ENCODE data around the gene KRT15. TPM values are rescaled to one million over a fixed set of nuclear protein-coding genes. Genes with fewer than 3 reads are reported as not detected.

The KRT15 gene
- total and polyA plus RNA-seq, 2 of the 4 experiments (the other 2 are of a cell fraction) = 2.9 to 5.3 TPM

GRCh38 chr17:41513168-41513547, 5.5 kb downstream of the KRT15 start:
- Histone ChIP-seq H3K9ac (ENCODE audit: low read depth, low read length) (no peak overlapping the region), H3K4me3 (ENCODE audit: insufficient read depth, low read depth, low read length) (no peak overlapping the region), H2BK20ac (ENCODE audit: low read depth, low read length) (no peak overlapping the region), H3K4me1 (ENCODE audit: control insufficient read depth, insufficient read depth, low read length) (no peaks in the 10 kb centered on the region), H3K4ac (ENCODE audit: low read depth, low read length) (no peak overlapping the region), H3K18ac (ENCODE audit: low read depth, low read length) (no peak overlapping the region), H4K5ac (ENCODE audit: low read depth, low read length) (no peak overlapping the region), H3K56ac (ENCODE audit: extremely low read depth, insufficient read depth, low read length) (no peak overlapping the region), H3K27me3 (ENCODE audit: control insufficient read depth, insufficient read depth, low read length) (0 out of 2 replicates have a peak, but pooled peaks cover 1% of the 10 kb centered on the region), H4K8ac (ENCODE audit: low read depth in 2 of 2, low read length in 2 of 2) (no peak overlapping the region), H2AK9ac (replicated peaks; ENCODE audit: low read depth, low read length, poor library complexity) (no peak overlapping the region), H2AFZ (replicated peaks; ENCODE audit: low read length, poor library complexity) (no peak overlapping the region), H2BK120ac (ENCODE audit: low read depth, low read length) (no peak overlapping the region), H3K4me2 (ENCODE audit: low read depth, low read length) (no peak overlapping the region), H3K23ac (ENCODE audit: low read depth, low read length) (no peak overlapping the region), H2BK5ac (ENCODE audit: low read depth, low read length, poor library complexity, severe bottlenecking) (no peak overlapping the region), H4K20me1 (ENCODE audit: insufficient read depth, low read length) (no peaks in the 10 kb centered on the region), H3K9me3 (ENCODE audit: control insufficient read depth, insufficient read depth, low read length) (no peaks in the 10 kb centered on the region), H3K27ac (ENCODE audit: insufficient read depth, low read length) (no peak overlapping the region), H3K36me3 (ENCODE audit: control insufficient read depth, insufficient read depth, low read length) (no peaks in the 10 kb centered on the region), H3K14ac (replicated peaks; ENCODE audit: low read depth, low read length) (no peak overlapping the region), H3K79me1 (ENCODE audit: low read depth in 1 of 2, low read length in 2 of 2) (no peaks in the 10 kb centered on the region), H2AK5ac (ENCODE audit: low read depth, low read length) (no peak overlapping the region), H3K9me1 (ENCODE audit: insufficient read depth, low read length) (0 out of 2 replicates have a peak, but pooled peaks cover 3% of the 10 kb centered on the region), H2BK15ac (ENCODE audit: low read depth, low read length) (no peak overlapping the region), H4K91ac (ENCODE audit: insufficient read depth, low read depth, low read length) (no peak overlapping the region)
- no peak for ATAC-seq (ENCODE audit: low read depth)
- CTCF ChIA-PET = no interaction called here
- TF ChIP-seq MAZ (IDR thresholded peaks at IDR 0.05; ENCODE audit: borderline replicate concordance, low read depth, low read length) (no peak), ELK1 (IDR thresholded peaks at IDR 0.05; ENCODE audit: borderline replicate concordance, low read depth, low read length) (no peak), CEBPB (IDR thresholded peaks at IDR 0.05; ENCODE audit: low read depth, low read length) (no peak), USF2 (IDR thresholded peaks at IDR 0.05; ENCODE audit: low read depth, low read length) (no peak), NFE2L2 (IDR thresholded peaks at IDR 0.05; ENCODE audit: low read depth, low read length) (no peak), POLR2A (IDR thresholded peaks at IDR 0.05; ENCODE audit: low read depth, low read length) (no peak), RCOR1 (IDR thresholded peaks at IDR 0.05; ENCODE audit: insufficient replicate concordance, low read length) (no peak), RAD21 (IDR thresholded peaks at IDR 0.05; ENCODE audit: low read length) (no peak), CHD1 (IDR thresholded peaks at IDR 0.05; ENCODE audit: low read depth, low read length) (no peak), MAFK (IDR thresholded peaks at IDR 0.05; ENCODE audit: low read depth, low read length) (no peak)
- no TSS peak for BruUV-seq (replicated peaks)
- DNase-seq = no peak
- intact Hi-C loops (cut with micrococcal nuclease) (no loop called here), in situ Hi-C loops (cut with MboI; ENCODE audit: low sequenced_read_pairs) (no loop called here), dilution Hi-C loops (cut with HindIII; ENCODE audit: low sequenced_read_pairs, unreplicated experiment) (no loop called here)
- WGBS, 2 experiments (ENCODE audit: extremely low coverage in 2 of 2, insufficient read length in 1 of 2) = no CpG with 5 or more reads among the region's 5 CpGs
- POLR2A ChIA-PET (ENCODE audit: unreplicated experiment) = no interaction called here
